Choroid plexus epithelial cell (primary cell): ENCODE results near the gene CHST3.

Source experiments
- DNase-seq: peaks from one replicate; pipeline ENCODE4 v3.0.0-alpha.2; 2010; ENCODE audit warnings: low read depth
- H3K4me3 ChIP-seq: 2 replicates; pipeline ENCODE4 v1.5.1; 2011; ENCODE audit warnings: low read depth, mild to moderate bottlenecking, control low read depth, low read length, moderate library complexity
- CTCF ChIP-seq: conservative IDR thresholded peaks from 2 replicates; pipeline ENCODE4 v1.5.1; 2011; ENCODE audit warnings: low read depth, mild to moderate bottlenecking, control low read depth, inconsistent platforms, low read length, moderate library complexity

Gene CHST3

GRCh38 chr10:72043016-72043834, 79.0 kb downstream of the CHST3 start:
- TF ChIP-seq CTCF: no peak
- H3K4me3 ChIP-seq: no peak overlapping the region
- peak; percentile 62 for DNase-seq

- DNase-seq: no peak
- TF ChIP-seq CTCF: peak; percentile 45
- H3K4me3 ChIP-seq: no peak overlapping the region
Measured at GRCh38 chr10:72044417-72045041, 80.3 kb downstream of the CHST3 start.

- DNase-seq: no peak
- no peak for TF ChIP-seq CTCF
- H3K4me3 ChIP-seq: no peak overlapping the region
Measured at GRCh38 chr10:72045586-72045985, 81.4 kb downstream of the CHST3 start.

- H3K4me3 ChIP-seq: no peak overlapping the region
- TF ChIP-seq CTCF: peak; percentile 100
- peak; percentile 96 for DNase-seq
Measured at GRCh38 chr10:72048450-72049124, 84.4 kb downstream of the CHST3 start.

DNA sequence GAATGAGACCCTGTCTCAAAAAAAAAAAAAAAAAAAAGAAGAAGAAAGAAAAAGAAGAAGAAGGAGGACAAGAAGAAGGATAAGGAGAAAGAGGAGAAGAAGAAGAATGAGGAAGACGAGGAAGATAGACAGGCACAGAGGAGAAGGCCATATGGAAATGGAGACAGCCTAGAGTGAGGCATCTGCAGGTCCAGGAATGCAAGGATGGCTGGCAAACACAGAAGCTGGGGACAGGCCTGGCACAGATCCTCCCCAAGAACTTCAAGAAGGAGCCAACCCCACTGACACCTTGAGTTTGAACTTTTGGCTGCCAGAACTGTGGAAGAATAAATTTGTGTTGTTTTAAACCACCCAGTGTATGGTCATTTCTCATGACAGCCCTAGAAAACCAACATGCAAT, 85.3 kb downstream of the CHST3 start:
- no peak overlapping the region for H3K4me3 ChIP-seq
- DNase-seq: no peak
- no peak for TF ChIP-seq CTCF

DNA sequence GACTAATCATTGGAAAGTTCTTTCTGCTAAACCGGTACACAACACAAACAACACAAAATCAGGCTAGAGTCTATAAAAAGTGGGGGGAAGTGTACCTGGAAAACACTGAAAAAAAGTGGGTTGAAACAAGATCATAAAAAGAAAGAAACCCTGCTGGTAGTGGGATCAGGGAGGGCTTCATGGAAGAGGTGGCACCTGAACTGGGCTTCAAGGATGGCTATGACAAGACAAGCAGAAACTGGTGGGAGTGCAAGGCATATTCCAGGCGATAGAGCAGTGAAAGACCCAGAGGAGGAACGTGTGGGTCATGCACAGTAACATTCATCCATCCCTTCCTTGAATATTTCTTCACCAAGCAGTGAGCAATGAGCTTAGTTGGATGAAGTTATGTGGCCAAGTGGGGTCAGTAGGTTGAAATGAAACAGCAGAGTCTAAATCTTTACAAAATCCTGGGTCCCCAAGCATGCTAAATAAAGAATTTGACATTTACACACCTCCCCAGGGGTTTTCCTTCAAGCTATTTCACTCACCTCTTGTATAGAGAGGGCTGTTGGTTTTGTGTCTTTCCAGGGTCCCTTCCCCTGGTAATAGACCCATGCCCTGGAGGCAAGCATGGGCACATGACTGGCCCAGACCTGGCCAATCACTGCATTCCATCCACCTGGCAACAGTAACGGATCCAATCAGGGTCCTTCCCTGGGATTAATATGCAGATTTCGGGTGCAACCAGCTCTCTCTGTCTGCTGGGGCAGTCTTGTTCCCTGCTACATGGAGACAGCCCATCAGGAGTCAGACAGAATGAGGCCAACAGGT, 86.0 kb downstream of the CHST3 start:
- DNase-seq: peak; percentile 54
- H3K4me3 ChIP-seq: no peak overlapping the region
- TF ChIP-seq CTCF: no peak
